Measurements from ENCODE around the gene CTAGE9.
"Not testable (repeated sequence)": the region's sequence is repeated elsewhere in the genome, so short reads cannot be mapped to it uniquely, and the experiment has no call there.

Gene CTAGE9

GRCh38 chr6:131729550-131729949, 18.7 kb upstream of the CTAGE9 start:
- in situ Hi-C loops (cut with MboI; ENCODE audit: low sequenced_read_pairs): no loop called here

GRCh38 chr6:131728296-131728939, 17.6 kb upstream of the CTAGE9 start:
- in situ Hi-C loops (cut with MboI; ENCODE audit: low sequenced_read_pairs): no loop called here

DNA sequence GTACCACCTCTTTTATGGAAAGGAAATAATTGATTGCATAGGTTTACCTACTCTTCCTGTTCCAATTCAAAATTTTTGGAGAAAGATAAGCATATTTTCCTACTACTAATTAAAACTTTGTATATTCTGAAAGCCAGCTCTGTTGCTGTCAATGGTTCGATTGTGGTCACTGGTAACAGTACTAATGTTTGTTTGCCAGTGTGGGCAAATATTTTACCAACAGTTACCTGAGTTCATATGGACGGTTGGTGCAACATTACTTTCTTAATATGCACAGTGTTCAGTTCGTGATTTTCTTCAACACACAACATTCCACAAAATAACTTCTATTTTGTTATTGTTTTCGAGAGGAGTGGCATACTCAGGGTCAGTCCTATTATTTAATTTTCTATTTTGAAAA, 17.1 kb upstream of the CTAGE9 start:
- in situ Hi-C loops (cut with MboI; ENCODE audit: low sequenced_read_pairs): no loop called here

DNA sequence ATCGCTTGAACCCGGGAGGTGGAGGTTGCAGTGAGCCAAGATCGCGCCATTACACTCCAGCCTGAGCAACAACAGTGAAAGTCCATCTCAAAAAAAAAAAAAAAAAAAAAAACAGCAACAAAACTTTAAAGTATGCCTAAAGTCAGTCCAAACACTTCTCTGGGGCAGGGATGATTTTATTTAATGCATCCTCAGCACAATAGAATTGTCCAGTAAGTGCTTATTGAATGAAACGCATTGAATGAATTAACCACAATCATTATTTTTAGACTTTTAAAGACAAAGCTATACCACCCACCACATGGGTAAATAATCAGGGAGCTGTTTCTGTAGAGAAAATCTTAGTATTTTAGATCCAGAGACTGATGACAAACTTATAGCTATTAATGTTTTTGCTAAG, 16.6 kb upstream of the CTAGE9 start:
- in situ Hi-C loops (cut with MboI; ENCODE audit: low sequenced_read_pairs): no loop called here

DNA sequence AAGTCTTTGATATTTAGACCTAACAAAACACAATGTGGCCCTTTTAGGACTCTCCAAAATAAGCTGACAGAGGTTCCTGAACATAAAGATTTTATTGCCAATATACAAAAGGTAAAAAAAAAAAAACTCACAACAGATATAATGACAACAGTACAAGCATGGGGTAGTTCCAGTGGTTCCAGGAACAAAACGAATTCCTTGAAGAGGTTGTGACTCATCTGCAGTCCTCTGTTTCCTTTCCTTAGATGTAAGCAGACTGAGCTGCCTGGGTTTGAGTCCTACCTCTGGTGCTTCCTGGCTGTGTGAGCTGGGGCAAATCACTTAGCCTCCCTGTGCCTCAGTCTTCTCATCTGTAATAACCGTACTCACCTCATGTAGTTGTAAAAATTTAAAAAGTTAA, 13.3 kb upstream of the CTAGE9 start:
- in situ Hi-C loops (cut with MboI; ENCODE audit: low sequenced_read_pairs): no loop called here

- in situ Hi-C loops (cut with MboI; ENCODE audit: low sequenced_read_pairs): no loop called here
Measured at GRCh38 chr6:131721161-131721560, 10.3 kb upstream of the CTAGE9 start.

DNA sequence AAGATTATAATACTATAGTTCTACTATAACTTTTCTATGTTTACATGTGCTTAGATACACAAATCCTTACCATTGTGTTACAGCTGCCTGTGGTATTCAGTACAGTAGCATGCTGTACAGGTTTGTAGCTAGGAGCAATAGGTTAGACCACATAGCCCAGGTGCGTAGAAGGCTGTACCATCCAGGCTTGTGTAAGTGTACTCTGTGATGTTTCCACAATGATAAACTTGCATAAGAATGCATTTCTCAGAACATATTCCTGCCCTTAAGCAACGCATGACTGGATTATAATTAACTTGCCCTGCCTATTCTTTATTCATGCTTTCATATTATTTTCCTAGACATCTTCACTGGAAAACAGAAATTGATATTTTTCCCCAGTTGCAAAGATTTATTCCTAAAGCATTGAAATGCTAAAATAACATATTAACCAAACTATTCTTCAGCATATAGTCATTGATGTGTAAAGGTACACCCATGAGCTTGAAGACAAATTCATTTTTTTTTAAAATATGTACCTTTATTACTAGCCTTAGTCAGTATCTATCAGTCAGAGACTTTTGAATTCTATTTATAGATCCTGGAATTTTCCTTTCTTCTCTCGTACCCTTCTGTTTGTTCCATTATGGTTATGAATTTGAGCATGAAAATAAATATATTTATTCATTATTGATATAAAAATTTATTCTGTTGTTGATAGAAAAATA, 7.2 kb upstream of the CTAGE9 start:
- in situ Hi-C loops (cut with MboI; ENCODE audit: low sequenced_read_pairs): no loop called here

GRCh38 chr6:131715567-131715966, 4.8 kb upstream of the CTAGE9 start:
- in situ Hi-C loops (cut with MboI; ENCODE audit: low sequenced_read_pairs): not testable (repeated sequence)

DNA sequence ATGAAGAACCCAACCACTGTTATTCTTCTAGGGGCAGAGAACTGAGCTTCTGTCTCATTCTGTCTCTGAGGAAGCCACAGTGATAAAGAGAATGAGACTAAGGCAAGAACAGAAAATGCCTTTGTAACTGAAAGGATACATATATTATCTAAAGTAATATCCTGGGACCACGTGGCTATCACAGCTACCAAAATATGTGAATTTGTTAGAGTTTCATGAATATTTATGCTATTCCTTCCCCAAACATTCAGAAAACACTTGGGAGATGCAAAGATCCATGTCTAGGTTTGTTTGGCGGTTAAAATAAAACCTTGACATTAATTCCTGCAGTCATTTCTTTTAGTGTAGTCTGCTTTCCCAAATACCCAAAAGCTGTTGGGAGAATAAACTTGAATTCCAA, 6.9 kb downstream of the CTAGE9 start:
- in situ Hi-C loops (cut with MboI; ENCODE audit: low sequenced_read_pairs): not testable (repeated sequence)

GRCh38 chr6:131700851-131701250, 10.0 kb downstream of the CTAGE9 start:
- in situ Hi-C loops (cut with MboI; ENCODE audit: low sequenced_read_pairs): not testable (repeated sequence)

DNA sequence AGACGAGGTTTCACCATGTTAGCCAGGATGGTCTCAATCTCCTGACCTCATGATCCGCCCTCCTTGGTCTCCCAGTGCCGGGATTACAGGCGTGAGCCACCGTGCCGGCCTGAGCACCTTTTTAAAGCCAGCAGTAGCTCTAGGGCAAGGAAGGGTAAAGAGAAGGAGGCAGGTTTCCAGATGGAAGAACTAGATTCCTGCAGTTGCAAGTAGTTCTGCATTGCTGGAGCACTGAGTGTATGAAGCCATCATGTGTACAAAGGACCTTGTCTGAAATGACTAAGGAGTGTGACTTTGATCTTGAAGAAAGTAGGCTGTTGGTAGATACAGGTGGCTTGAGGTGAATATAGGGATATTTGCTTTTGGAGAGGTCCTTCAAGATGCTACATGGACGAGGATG, 13.9 kb downstream of the CTAGE9 start:
- in situ Hi-C loops (cut with MboI; ENCODE audit: low sequenced_read_pairs): loop anchor here (10.0 to 25.0 kb wide), 2 partner anchors 218 to 515 kb away; no protein-coding TSS in a partner anchor

DNA sequence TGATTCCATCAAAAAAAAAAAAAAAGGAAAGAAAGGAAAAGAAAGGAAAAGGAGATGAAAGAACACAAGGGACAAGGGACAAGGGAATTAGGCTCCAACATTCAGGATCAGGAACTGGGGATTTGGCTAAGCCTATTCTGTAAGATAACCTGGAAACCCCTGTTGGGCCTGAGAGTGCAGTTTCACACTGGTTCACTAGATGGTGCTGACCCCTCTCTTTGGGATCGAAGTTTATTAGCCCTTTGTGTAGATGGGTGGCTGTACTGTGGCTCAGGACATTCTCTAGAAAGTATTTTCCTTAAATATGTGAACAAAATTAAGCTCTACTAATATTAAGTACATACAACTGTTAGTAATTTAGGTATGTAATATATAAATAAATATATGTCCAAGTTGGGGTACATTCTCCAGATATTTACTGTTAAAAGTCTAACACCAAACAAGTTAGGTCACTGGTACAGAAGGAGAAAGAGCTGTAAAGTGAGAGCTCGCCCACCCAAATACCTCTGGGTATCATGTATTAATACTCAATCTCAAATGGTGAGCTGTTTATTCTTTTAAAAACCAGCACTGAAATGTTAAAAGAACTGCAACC, 15.9 kb downstream of the CTAGE9 start:
- in situ Hi-C loops (cut with MboI; ENCODE audit: low sequenced_read_pairs): loop anchor here (10.0 to 25.0 kb wide), 2 partner anchors 220 to 517 kb away; no protein-coding TSS in a partner anchor

DNA sequence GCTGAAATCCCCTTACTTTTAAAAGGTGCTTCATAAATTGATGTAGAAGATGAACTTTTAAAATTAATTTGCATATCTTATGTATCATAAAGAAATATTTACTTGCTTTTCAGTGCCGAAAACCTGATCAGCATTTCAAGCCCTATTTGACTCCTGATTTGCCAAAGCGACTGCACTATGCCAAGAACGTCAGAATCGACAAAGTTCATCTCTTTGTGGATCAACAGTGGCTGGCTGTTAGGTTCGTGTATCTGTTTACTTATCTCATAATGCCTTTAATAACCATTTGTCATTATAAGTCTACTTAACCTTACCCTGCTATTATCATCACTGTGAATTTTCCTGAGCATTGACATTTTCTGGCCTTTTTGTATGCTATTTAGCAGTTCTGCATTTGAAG, 17.4 kb downstream of the CTAGE9 start:
- in situ Hi-C loops (cut with MboI; ENCODE audit: low sequenced_read_pairs): loop anchor here (10.0 to 25.0 kb wide), 2 partner anchors 221 to 519 kb away; no protein-coding TSS in a partner anchor

GRCh38 chr6:131692589-131692988, 18.2 kb downstream of the CTAGE9 start:
- in situ Hi-C loops (cut with MboI; ENCODE audit: low sequenced_read_pairs): loop anchor here (10.0 to 25.0 kb wide), 2 partner anchors 222 to 520 kb away; no protein-coding TSS in a partner anchor

- in situ Hi-C loops (cut with MboI; ENCODE audit: low sequenced_read_pairs): loop anchor here (10.0 to 25.0 kb wide), 2 partner anchors 223 to 520 kb away; no protein-coding TSS in a partner anchor
Measured at GRCh38 chr6:131692031-131692430, 18.8 kb downstream of the CTAGE9 start.

DNA sequence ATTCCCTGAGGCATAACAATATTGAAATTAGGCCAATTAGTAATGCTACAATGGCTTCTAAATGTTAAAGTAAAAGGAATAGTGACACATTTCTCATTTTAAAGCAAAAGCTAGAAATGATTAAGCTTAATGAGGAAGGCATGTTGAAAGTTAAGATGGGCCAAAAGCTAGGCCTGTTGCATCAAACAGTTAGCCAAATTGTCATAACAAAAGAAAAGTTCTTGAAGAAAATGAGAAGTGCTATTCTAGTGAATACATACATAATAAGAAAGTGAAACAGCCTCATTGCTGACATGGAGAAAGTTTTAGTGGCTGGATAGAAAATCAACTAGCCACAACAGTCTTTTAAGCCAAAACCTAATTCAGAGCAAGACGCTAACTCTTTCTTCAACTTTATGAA, 22.5 kb downstream of the CTAGE9 start:
- in situ Hi-C loops (cut with MboI; ENCODE audit: low sequenced_read_pairs): loop anchor here (25.0 kb wide), 1 partner anchor 524 kb away; no protein-coding TSS in a partner anchor

DNA sequence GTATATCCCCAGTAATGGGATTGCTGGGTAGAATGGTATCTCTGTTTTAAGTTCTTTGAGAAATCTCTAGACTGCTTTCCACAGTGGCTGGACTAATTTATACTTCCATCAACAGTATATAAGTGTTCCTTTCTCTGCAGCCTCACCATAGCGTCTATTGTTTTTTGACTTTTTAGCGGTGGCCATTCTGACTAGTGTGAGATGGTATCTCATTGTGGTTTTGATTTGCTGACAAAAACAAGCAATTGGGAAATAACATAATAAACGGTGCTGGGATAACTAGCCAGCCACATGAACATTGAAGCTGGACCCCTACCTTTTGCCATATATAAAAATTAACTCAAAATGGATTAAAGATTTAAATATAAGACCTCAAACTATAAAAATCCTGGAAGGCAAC, 23.8 kb downstream of the CTAGE9 start:
- in situ Hi-C loops (cut with MboI; ENCODE audit: low sequenced_read_pairs): loop anchor here (25.0 kb wide), 1 partner anchor 525 kb away; no protein-coding TSS in a partner anchor

DNA sequence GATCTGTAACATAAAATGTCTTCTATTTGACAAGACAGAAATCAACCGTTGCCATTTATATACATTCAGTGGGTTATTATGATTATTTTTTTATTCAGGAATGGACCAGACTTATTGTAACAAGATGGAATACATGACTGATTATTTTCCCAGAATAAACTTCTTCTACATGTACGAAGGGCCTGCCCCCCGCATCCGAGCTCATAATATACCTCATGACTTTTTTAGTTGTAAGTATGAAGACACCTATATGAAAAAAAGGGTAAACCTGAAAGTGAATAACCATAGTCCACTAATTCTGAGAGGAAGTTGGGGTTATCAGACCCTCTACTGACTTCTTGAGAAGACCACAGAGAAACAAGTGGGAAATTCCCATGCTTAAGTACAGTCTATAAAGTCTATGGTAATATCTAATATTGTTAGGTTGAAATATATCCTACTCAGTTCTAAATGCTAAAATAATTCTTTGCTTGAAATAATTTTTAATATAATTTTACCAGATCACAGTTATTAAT, 25.5 kb downstream of the CTAGE9 start:
- in situ Hi-C loops (cut with MboI; ENCODE audit: low sequenced_read_pairs): loop anchor here (25.0 kb wide), 1 partner anchor 527 kb away; no protein-coding TSS in a partner anchor

- in situ Hi-C loops (cut with MboI; ENCODE audit: low sequenced_read_pairs): loop anchor here (25.0 kb wide), 1 partner anchor 529 kb away; no protein-coding TSS in a partner anchor
Measured at GRCh38 chr6:131683479-131683878, 27.3 kb downstream of the CTAGE9 start.

DNA sequence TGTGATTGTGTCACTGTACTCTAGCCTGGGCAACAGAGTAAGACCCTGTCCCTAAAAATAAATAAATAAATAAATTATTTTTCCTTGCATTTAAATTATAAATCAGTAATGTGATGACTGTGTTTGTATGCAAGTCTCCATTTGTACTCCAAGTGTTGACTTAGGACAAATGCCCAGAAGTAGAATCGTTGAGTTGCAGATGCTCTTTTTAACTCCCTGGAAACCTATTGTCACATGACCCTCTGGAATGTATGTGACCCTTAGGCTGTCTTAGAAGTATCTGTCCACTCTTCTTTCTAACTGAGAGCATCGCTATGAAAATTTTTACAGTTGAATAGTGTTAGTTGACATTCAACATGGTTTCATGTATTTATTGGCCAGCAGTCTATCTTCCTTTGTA, 28.4 kb downstream of the CTAGE9 start:
- in situ Hi-C loops (cut with MboI; ENCODE audit: low sequenced_read_pairs): loop anchor here (25.0 kb wide), 1 partner anchor 530 kb away; no protein-coding TSS in a partner anchor

- in situ Hi-C loops (cut with MboI; ENCODE audit: low sequenced_read_pairs): loop anchor here (25.0 kb wide), 1 partner anchor 531 kb away; no protein-coding TSS in a partner anchor
Measured at GRCh38 chr6:131681585-131681984, 29.2 kb downstream of the CTAGE9 start.
